ENCODE measurements around the gene PPP1R14D.

DNA sequence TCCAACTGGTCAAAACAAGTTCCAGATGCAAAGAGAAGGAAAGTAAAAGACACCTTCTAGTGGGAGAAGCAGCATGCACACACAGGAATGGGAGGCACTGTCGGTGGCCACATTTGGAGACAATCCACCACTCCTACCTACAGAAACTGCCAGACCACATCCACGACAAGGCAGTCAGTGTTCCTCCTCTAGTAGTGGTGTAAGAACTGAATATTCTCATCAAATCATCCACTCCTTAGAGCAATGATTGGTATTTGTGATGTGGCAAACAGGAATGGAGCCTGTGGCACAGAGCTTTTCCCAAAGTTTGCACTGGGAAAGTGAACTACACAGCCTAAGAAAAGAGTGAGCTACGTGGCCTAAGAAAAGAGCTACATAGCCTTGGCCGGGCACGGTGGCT lies 10.2 kb upstream of the PPP1R14D start:
- TF ChIP-seq, protein P1, sequence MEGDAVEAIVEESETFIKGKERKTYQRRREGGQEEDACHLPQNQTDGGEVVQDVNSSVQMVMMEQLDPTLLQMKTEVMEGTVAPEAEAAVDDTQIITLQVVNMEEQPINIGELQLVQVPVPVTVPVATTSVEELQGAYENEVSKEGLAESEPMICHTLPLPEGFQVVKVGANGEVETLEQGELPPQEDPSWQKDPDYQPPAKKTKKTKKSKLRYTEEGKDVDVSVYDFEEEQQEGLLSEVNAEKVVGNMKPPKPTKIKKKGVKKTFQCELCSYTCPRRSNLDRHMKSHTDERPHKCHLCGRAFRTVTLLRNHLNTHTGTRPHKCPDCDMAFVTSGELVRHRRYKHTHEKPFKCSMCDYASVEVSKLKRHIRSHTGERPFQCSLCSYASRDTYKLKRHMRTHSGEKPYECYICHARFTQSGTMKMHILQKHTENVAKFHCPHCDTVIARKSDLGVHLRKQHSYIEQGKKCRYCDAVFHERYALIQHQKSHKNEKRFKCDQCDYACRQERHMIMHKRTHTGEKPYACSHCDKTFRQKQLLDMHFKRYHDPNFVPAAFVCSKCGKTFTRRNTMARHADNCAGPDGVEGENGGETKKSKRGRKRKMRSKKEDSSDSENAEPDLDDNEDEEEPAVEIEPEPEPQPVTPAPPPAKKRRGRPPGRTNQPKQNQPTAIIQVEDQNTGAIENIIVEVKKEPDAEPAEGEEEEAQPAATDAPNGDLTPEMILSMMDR (conservative IDR thresholded peaks at IDR 0.05 in 1 of 2, IDR thresholded peaks at IDR 0.05 in 1 of 2; ENCODE audit: extremely low read depth in 1 of 2, insufficient read depth in 1 of 2, low read depth in 1 of 2, low read length in 2 of 2): no peak
- TF ChIP-seq EZH2 (IDR thresholded peaks at IDR 0.05; ENCODE audit: borderline replicate concordance, low read length): no peak

All from mammary epithelial cell (primary cell).